ENCODE results near the gene USP32.
A peak's percentile ranks its signal among the peaks of the same experiment; 100 is the strongest.

Gene USP32

DNA sequence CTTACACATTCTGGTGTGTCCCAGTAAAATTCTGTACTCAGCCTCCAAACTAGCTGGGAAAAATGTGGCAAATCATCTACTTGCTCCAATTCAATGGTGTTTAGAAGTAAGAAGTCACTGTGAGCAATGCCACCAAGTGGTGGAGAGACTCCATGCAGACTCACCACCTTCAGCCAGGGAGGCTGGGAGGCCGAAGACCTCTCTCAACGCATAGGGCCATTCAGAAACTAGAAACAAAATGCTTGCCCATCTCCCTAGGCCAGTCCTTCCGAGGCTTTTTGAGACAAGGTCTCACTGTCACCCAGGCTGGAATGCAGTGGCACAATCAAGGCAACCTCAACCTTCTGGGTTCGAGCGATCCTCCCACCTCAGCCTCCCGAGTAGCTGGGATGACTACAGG, 217.2 kb downstream of the USP32 start:
- peak in 3 of 51 donors; percentile 10 to 27 (median 10) for DNase-seq

- DNase-seq: no peak
Observed at GRCh38 chr17:60174035-60174434, 217.9 kb downstream of the USP32 start.

DNA sequence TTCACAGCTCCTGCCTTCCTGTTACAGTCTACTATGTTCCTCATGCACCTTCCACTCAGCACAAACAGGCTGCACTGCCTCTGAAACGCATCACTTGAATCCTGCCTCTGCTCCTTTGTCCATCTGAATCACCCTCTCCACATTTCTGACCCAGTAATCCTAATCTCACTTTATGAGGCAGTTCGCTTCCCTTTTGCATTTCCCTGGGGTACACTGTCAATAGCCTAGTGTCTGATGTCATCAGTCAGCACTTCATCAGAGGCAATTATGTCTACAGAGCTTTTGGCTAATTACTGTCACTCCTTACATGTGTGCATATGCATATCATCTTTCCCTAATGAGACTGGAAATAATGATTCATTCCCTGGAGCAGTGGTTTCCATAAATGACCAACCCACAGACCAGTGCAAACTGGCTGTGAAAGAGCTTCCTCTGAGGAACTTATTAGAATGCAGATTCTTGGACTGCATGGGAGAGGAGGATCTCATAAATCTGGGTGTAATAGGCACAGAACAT, 218.6 kb downstream of the USP32 start:
- no peak for DNase-seq

DNA sequence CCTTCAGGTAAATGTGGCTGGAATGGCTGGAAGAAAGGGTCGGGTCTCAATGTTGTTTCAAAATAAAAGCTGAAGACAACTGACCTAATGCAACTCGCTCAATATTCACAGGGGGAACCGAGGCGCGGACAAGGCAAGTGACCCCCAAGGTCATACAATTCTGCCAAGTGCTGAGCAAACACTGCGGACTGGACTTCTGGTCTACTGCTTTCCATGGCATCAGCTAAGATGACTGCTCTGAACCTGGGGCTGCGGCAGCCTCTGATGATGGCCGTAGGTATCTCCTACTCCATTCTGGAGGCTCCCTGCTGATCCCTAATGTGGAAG, 220.2 kb downstream of the USP32 start:
- DNase-seq: no peak

DNA sequence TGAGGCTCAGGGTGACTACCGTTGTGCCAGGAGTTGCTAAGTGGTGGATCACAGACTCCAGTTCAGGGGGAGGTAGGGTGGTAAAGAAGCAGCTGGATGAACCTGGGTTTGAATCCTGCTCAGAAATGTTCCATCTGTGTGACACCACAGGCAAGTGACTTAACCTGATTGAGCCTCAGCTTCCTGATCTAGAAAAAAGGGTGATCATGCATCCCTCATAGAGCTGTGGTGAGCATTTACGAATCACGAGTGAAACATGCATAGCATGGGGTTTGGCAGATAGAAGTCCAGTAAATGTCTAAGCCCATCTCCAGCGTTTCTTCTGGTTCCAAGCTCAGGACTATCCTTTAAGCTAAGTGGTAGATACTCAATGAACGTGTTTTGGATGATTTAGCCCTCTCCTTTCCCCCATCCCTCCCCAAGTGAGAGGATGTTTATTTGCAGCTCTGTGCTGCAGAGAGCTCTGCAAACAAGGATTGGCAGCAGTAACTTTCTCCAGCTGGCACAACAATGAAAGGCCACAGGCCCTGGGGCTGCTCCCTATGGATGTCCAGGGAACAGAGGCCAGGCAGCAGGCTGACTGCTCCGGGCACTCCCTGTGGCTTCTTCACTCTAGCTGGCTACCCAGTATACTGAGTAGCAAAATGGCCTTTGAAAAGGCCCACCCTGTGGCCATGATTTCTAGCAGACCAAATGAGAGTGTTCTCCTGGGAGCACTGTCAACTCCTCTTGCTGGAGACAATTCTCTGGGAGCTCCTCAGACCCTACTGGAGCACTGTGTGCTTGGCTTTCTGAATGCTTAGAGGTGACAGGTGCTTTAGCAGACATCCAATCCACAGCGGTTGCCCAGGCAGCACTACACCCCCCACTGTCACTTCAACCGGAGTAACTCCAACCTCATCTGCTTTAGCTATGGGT, 220.8 kb downstream of the USP32 start:
- DNase-seq: peak in 33 of 51 donors; percentile 10 to 73 (median 41)

DNA sequence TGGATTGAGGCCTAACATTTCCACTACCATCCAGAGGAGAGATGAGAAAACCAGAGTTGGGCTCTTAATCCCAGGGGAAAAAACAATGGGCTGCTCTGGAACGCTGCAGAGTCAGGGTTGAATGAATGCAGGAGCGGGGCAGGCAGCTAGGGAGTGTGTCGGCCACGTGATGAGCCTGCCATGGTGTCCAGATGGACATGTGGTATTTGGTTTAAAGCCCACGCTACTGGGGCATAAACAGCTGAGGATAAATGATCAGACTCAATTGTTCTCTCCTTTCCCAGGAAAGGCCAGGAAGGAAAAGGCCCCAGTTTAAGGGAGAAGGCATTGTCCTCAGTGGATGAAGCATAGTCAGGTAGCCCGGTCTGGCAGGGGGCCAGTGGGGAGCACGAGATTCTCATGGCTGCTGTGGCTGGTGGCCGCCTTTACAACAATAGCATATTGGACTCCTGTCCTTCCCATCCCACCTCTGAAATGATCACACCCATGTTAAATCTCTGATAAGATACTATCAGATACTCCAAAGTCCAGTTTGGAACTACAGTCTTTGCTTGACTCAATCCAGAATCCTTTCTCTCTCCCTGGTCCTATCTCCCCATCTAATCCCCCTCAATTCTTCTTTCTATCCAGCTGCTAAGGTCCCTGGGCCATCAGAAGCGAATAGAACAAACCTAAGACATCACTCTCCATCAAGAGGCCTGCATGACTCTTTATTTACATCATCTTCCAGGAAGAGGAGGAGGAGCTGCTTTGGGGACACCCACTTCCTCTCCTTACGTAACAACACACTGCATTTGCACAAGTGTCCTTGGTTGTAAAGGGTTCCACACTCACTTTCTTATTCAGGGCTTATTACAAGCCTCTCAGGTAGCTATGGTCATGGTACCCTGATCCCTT, 221.8 kb downstream of the USP32 start:
- peak in 3 of 51 donors; percentile 18 to 22 (median 20) for DNase-seq

GRCh38 chr17:60168654-60169053, 223.3 kb downstream of the USP32 start:
- no peak for DNase-seq

- peak in 1 of 51 donors; percentile 9 for DNase-seq
Observed at GRCh38 chr17:60167065-60167741, 224.7 kb downstream of the USP32 start.

- DNase-seq: no peak
Observed at GRCh38 chr17:60165971-60166370, 226.0 kb downstream of the USP32 start.

DNA sequence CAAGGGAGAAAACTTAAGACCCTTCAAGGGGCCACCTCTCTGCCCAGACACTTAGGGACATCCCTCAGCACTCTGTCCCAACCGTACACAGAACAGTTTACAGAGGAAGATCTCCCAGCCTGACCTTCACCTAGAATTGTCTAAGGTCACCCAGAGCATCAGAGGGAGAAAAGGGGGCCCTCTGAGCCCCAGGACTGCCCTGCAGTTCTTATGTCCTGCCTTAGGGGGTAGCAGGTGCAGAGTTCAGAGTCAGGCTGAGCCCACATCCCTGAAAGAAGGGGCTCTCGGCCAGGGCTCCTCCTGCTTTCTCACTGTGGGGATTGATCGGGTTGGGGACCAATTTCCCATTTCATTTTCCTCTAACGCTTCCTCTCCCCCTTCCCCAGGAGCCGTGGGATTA, 226.7 kb downstream of the USP32 start:
- DNase-seq: no peak

GRCh38 chr17:60164697-60165096, 227.2 kb downstream of the USP32 start:
- no peak for DNase-seq

DNA sequence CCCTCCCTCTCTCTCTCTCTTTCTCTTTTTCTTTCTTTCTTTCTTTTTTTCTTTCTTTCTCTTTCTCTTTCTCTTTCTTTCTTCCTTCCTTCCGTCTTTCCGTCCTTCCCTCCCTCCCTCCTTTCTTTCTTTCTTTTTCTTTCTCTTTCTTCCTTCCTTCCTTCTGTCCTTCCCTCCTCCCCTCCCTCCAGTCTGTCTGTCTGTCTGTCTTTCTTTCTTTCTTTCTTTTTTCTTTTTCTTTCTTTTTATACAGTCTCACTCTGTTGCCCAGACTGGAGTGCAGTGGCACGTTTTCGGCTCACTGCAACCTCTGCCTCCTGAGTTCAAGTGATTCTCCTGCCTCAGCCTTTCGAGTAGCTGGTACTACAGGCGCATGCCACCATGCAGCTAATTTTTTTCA, 227.8 kb downstream of the USP32 start:
- no peak for DNase-seq

DNA sequence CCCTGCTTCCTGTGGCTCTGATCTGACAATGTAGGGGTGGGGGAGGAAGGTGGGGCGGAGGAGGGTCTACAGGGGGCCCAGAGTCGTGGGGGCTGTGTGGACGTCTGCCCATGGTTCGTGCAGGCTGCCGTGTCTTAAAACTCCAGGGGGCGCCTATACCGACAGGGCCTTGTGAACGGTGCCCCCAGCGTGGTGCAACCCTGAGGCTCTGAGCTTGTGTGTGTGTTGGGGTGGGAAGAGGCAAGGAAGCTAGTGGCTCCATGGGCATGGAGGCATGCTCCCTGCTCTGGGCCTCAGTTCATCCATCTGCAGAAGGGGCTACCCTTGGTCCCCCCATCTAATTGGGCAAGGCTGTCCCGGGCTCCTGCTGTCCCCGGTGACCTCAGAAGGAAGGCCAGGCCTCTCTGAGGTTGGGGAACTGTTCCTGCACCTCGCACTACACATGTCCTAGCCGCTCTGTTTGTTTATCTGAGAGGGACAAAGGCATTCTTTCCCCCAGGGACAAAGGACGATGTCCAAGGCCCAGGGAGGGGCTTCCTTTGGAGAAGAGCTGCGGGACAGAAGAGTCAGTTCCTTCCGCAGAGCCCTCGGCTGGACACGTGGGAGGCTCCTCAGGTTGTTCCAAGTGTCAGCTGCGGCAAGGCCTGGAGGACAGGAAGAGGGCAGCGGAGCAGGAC, 228.7 kb downstream of the USP32 start:
- DNase-seq: no peak

DNA sequence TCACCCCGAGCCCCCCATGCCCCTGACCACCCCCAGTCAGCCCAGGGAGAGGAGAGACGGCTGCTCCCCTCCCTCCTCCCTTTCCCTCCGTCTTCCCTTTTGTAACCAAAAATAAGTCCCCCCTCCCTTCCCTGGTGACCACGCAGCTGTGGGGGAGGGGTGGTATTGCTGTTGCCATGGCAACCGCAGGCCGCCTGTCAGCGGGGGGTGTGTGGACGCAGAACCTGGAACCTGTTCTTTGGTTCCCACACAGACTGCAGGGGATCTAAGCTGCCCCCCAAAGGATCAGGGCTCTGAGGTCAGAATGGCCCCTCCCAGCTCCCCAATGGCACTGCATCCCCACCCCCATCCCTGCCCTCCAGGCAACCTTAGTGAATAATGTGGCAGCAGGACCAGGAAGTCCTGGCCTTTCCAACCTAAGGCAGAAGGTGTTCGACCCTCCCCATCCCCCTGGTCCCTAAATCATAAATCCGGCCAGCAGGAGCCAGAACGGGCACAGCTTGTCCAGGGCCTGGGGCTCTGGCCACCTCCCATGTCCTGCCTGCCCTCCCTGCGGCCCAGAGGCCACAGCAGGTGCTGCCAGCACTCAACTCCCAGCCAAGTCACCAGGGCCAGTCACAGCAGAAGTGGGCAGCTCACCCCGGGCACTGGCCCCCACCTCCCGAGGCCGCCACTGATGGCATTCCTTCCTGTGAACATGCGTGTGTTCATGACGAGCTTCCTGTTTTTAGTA, 230.2 kb downstream of the USP32 start:
- peak in 17 of 51 donors; percentile 10 to 48 (median 23) for DNase-seq

GRCh38 chr17:60160829-60161501, 231.0 kb downstream of the USP32 start:
- no peak for DNase-seq

DNA sequence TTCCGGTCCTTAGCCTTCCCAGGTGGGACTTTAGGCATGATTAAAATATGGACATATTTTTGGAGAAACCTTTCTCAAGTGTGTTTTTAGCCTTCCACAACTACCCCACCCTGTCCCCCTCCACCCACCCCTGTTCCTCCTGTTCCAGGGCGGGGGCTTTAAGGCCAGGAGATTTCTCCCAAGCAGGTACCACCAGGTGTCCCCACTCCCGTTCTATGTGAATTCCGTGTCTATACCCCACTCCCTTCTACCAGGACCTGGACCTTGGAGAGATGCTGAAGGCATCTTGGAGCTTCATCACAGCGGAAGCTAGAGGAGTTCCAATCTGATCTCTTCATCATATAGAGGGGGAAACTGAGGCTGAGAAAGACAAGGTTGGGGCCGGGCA, 232.5 kb downstream of the USP32 start:
- DNase-seq: no peak

GRCh38 chr17:60158751-60159478, 233.0 kb downstream of the USP32 start:
- DNase-seq: no peak

DNA sequence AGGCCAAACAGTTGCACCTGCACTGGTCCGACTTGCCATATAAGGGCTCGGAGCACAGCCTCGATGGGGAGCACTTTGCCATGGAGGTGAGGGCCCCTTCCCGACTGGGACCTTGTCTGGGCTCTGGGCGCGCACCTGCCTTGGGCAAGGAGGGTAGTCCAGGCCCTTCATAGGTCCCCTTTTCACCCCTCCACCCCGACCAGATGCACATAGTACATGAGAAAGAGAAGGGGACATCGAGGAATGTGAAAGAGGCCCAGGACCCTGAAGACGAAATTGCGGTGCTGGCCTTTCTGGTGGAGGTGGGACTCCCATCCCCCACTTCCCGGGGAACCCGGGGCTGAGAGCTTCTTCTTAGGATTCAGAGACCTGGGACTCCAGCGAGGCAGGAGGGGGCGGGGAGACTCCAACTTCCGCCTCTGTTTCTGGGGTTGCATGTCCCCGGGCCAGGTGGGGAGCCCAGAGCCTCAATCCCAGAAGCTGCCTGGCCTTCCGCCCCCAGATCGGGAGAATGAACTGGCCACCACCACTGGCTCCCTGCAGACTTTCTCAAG, 234.4 kb downstream of the USP32 start:
- DNase-seq: no peak

DNA sequence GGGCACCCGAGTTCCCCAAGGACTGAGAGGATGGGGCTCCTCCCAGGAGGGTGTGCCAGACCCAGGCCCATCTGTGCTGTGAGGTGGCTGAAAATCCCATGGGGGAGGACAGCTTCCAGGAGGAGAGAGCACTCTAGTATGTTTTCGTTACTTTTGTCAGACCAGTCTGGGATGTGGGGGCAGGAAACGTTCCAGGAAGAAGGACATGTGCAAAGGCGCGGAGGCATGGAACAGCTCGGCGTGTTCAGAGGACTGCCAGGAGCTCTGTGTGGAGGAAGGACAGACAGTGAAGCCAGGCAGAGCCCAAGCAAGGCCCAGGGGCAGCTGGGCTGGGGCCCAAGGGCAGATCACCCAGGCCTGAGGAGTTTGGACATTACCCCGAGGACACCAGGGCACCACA, 235.2 kb downstream of the USP32 start:
- peak in 1 of 51 donors; percentile 30 for DNase-seq

Measured in hypothalamus (tissue), 51 donors.